WTC11 (cell line): ENCODE measurements around the gene DYRK1A.

ENCODE experiments used
- KAT7 ChIP-seq: sonication (generic); formaldehyde crosslinking; IDR thresholded peaks from 2 replicates; pipeline ENCODE4 v1.8.1; 2023; ENCODE audit warnings: missing genetic modification reagents, mild to moderate bottlenecking, borderline replicate concordance
- MXD4 ChIP-seq: fragments of 250-450 bp; sonication (Bioruptor Pico); IDR thresholded peaks from 2 replicates; pipeline ENCODE4 v1.8.0; 2021; ENCODE audit warnings: mild to moderate bottlenecking, moderate library complexity, borderline replicate concordance
- ZNF396 ChIP-seq: fragments of 250-450 bp; sonication (Bioruptor Pico); IDR thresholded peaks from 2 replicates; pipeline ENCODE4 v1.8.0; 2021; ENCODE audit warnings: mild to moderate bottlenecking, moderate library complexity, borderline replicate concordance
- TF ChIP-seq, protein P1 (sequence below): sonication (generic); formaldehyde crosslinking; IDR thresholded peaks from 2 replicates; pipeline ENCODE4 v1.8.1; 2023; ENCODE audit warnings: mild to moderate bottlenecking, missing genetic modification reagents, moderate library complexity
- TF ChIP-seq, protein P2 (sequence below): fragments of 250-450 bp; sonication (Bioruptor Pico); IDR thresholded peaks from 2 replicates; pipeline ENCODE4 v1.9.0; 2021; ENCODE audit warnings: mild to moderate bottlenecking
- TF ChIP-seq, protein P3 (sequence below): sonication (generic); formaldehyde crosslinking; IDR thresholded peaks from 2 replicates; pipeline ENCODE4 v1.8.1; 2023; ENCODE audit warnings: mild to moderate bottlenecking, missing genetic modification reagents
- TF ChIP-seq, protein P4 (sequence below): sonication (generic); formaldehyde crosslinking; IDR thresholded peaks from 2 replicates; pipeline ENCODE4 v1.8.0; 2022; ENCODE audit warnings: mild to moderate bottlenecking, missing genetic modification reagents
- TF ChIP-seq, protein P5 (sequence below): sonication (generic); formaldehyde crosslinking; IDR thresholded peaks from 2 replicates; pipeline ENCODE4 v1.8.0; 2022; ENCODE audit warnings: mild to moderate bottlenecking, missing genetic modification reagents
- TF ChIP-seq, protein P6 (sequence below): fragments of 200-600 bp; IDR thresholded peaks from 2 replicates; pipeline ENCODE4 v1.8.0; 2022; ENCODE audit warnings: antibody characterized with exemption

DNA sequence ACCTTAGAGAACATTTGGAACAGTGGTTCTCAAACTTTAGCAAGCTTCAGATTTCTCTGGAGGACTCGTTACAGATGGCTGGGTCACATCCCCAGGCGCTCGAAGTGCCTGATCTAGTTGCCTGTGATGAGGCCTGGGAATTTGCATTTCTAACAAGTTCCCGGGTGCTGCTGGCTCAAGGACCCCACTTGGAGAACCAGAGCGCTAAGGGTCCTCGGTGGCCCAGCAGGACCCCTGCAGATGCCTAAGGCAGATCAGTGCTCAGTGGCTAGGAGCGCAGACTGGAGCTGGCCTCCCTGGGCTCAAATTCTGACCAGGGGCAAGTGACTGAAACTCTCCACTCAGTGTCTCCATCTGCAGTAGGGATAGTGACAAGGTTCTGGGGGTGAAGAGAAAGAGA, 208.2 kb downstream of the DYRK1A start:
- TF ChIP-seq ZNF396 (CRISPR knock-in tag) (no peak), MXD4 (CRISPR knock-in tag) (no peak), KAT7 (no peak)
- TF ChIP-seq, protein P1, sequence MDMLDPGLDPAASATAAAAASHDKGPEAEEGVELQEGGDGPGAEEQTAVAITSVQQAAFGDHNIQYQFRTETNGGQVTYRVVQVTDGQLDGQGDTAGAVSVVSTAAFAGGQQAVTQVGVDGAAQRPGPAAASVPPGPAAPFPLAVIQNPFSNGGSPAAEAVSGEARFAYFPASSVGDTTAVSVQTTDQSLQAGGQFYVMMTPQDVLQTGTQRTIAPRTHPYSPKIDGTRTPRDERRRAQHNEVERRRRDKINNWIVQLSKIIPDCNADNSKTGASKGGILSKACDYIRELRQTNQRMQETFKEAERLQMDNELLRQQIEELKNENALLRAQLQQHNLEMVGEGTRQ (CRISPR knock-in tag), result no peak
- TF ChIP-seq, protein P2, sequence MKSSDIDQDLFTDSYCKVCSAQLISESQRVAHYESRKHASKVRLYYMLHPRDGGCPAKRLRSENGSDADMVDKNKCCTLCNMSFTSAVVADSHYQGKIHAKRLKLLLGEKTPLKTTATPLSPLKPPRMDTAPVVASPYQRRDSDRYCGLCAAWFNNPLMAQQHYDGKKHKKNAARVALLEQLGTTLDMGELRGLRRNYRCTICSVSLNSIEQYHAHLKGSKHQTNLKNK, result no peak
- TF ChIP-seq, protein P3, sequence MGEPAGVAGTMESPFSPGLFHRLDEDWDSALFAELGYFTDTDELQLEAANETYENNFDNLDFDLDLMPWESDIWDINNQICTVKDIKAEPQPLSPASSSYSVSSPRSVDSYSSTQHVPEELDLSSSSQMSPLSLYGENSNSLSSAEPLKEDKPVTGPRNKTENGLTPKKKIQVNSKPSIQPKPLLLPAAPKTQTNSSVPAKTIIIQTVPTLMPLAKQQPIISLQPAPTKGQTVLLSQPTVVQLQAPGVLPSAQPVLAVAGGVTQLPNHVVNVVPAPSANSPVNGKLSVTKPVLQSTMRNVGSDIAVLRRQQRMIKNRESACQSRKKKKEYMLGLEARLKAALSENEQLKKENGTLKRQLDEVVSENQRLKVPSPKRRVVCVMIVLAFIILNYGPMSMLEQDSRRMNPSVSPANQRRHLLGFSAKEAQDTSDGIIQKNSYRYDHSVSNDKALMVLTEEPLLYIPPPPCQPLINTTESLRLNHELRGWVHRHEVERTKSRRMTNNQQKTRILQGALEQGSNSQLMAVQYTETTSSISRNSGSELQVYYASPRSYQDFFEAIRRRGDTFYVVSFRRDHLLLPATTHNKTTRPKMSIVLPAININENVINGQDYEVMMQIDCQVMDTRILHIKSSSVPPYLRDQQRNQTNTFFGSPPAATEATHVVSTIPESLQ (CRISPR knock-in tag), result no peak
- TF ChIP-seq, protein P4, sequence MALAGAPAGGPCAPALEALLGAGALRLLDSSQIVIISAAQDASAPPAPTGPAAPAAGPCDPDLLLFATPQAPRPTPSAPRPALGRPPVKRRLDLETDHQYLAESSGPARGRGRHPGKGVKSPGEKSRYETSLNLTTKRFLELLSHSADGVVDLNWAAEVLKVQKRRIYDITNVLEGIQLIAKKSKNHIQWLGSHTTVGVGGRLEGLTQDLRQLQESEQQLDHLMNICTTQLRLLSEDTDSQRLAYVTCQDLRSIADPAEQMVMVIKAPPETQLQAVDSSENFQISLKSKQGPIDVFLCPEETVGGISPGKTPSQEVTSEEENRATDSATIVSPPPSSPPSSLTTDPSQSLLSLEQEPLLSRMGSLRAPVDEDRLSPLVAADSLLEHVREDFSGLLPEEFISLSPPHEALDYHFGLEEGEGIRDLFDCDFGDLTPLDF (CRISPR knock-in tag), result no peak
- TF ChIP-seq, protein P5, sequence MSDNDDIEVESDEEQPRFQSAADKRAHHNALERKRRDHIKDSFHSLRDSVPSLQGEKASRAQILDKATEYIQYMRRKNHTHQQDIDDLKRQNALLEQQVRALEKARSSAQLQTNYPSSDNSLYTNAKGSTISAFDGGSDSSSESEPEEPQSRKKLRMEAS (CRISPR knock-in tag), result no peak
- TF ChIP-seq, protein P6, sequence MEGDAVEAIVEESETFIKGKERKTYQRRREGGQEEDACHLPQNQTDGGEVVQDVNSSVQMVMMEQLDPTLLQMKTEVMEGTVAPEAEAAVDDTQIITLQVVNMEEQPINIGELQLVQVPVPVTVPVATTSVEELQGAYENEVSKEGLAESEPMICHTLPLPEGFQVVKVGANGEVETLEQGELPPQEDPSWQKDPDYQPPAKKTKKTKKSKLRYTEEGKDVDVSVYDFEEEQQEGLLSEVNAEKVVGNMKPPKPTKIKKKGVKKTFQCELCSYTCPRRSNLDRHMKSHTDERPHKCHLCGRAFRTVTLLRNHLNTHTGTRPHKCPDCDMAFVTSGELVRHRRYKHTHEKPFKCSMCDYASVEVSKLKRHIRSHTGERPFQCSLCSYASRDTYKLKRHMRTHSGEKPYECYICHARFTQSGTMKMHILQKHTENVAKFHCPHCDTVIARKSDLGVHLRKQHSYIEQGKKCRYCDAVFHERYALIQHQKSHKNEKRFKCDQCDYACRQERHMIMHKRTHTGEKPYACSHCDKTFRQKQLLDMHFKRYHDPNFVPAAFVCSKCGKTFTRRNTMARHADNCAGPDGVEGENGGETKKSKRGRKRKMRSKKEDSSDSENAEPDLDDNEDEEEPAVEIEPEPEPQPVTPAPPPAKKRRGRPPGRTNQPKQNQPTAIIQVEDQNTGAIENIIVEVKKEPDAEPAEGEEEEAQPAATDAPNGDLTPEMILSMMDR, result no peak
